Uterus (tissue), 2 donors: Measurements from ENCODE around the gene ZNF217.

Source experiments
- POLR2A ChIP-seq, 2 donors: fragments of 450-650 bp; IDR thresholded peaks; one replicate each; pipeline ENCODE4 v1.6.1; 2016; ENCODE audit warnings: antibody characterized with exemption in 2 of 2, mild to moderate bottlenecking in 1 of 2, moderate library complexity in 1 of 2
- TF ChIP-seq, protein P1 (sequence below), 4 experiments: fragments of 200-600 bp in 2 of 4; fragments of 450-650 bp in 2 of 4; sonication (generic) in 2 of 4; IDR thresholded peaks; one replicate each; pipeline ENCODE4 v1.5.1; 2016 to 2019; ENCODE audit warnings: antibody characterized with exemption in 4 of 4, mild to moderate bottlenecking in 2 of 4, moderate library complexity in 1 of 4

DNA sequence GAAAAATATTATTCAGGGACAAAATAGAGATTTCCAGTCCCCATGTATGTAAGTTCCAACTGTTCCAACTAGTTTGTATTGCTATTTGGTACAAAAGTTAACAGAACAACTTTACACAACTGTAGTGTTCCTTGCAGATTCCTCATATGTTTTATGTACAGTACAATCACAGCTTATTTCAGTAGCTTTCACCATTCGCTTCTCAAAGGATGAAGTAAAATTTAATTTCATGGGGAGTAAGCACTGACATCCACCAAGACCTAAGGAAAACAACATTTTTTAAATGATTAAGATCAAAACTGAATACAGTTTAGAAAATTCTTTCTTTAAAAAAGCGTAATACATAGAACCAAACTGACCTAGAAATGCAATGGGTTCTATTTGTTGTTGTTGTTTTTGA is 24.6 kb downstream of the ZNF217 start:
- TF ChIP-seq, protein P1, sequence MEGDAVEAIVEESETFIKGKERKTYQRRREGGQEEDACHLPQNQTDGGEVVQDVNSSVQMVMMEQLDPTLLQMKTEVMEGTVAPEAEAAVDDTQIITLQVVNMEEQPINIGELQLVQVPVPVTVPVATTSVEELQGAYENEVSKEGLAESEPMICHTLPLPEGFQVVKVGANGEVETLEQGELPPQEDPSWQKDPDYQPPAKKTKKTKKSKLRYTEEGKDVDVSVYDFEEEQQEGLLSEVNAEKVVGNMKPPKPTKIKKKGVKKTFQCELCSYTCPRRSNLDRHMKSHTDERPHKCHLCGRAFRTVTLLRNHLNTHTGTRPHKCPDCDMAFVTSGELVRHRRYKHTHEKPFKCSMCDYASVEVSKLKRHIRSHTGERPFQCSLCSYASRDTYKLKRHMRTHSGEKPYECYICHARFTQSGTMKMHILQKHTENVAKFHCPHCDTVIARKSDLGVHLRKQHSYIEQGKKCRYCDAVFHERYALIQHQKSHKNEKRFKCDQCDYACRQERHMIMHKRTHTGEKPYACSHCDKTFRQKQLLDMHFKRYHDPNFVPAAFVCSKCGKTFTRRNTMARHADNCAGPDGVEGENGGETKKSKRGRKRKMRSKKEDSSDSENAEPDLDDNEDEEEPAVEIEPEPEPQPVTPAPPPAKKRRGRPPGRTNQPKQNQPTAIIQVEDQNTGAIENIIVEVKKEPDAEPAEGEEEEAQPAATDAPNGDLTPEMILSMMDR (IDR thresholded peaks at IDR 0.05): no peak
- TF ChIP-seq POLR2A (IDR thresholded peaks at IDR 0.05): no peak
